Measurements from ENCODE around the gene RBM38.

The RBM38 gene

GRCh38 chr20:57458400-57459160 lies 67.4 kb downstream of the RBM38 start:
- DNase-seq = no peak

Data from CD4-positive, alpha-beta T cell treated with Interleukin-12 subunit alpha and Interleukin-12 subunit beta, for 1 hour (primary cell).